Bone marrow (tissue), 2 donors: ENCODE measurements around the gene TBC1D21.
"Not testable (repeated sequence)": the region's sequence is repeated elsewhere in the genome, so short reads cannot be mapped to it uniquely, and the experiment has no call there.

Source experiments
- DNase-seq, 2 donors: peaks; one replicate each; lab custom pipeline; 2025; lab: John Stamatoyannopoulos, UW

The TBC1D21 gene

GRCh38 chr15:73930371-73930770, 57.0 kb downstream of the TBC1D21 start:
- DNase-seq, result no peak

- DNase-seq, result no peak
These were observed 57.5 kb downstream of the TBC1D21 start for GRCh38 chr15:73930790-73931281.

GRCh38 chr15:73931441-73931840, 58.1 kb downstream of the TBC1D21 start:
- DNase-seq, result no peak

GRCh38 chr15:73932381-73933191, 59.2 kb downstream of the TBC1D21 start:
- no peak for DNase-seq

GRCh38 chr15:73934281-73934680, 60.9 kb downstream of the TBC1D21 start:
- DNase-seq, result no peak

GRCh38 chr15:73935547-73935946, 62.2 kb downstream of the TBC1D21 start:
- no peak for DNase-seq

- no peak for DNase-seq
These were observed 62.8 kb downstream of the TBC1D21 start for GRCh38 chr15:73936181-73936580.

GRCh38 chr15:73936588-73937290, 63.4 kb downstream of the TBC1D21 start:
- DNase-seq, result no peak

- no peak for DNase-seq
These were observed 63.9 kb downstream of the TBC1D21 start for GRCh38 chr15:73937296-73937695.

- DNase-seq, result no peak
These were observed 64.4 kb downstream of the TBC1D21 start for GRCh38 chr15:73937726-73938125.

GRCh38 chr15:73938516-73938915, 65.2 kb downstream of the TBC1D21 start:
- not testable (repeated sequence) for DNase-seq
